GM23338 (cell line): ENCODE results near the gene DDX50. TPM values are rescaled to one million over a fixed set of nuclear protein-coding genes. Genes with fewer than 3 reads are reported as not detected.
A peak's percentile ranks its signal among the peaks of the same experiment; 100 is the strongest.

Source experiments
- ATAC-seq: fragments of 200-7000 bp; cut with Tn5 transposase; 3 replicates; pipeline ENCODE4 v1.9.1; 2020
- DNase-seq: peaks from one replicate; pipeline ENCODE4 v3.0.0-alpha.2; 2015; ENCODE audit warnings: low spot score
- H2AFZ ChIP-seq: fragments of 200-600 bp; sonication (generic); 2 replicates; pipeline ENCODE4 v1.8.0; 2016; ENCODE audit warnings: antibody characterized with exemption, mild to moderate bottlenecking, moderate library complexity
- H3F3A ChIP-seq: fragments of 200-600 bp; sonication (generic); replicated peaks from 2 replicates; pipeline ENCODE4 v1.8.0; 2017; ENCODE audit warnings: antibody characterized with exemption, mixed run types, low read depth
- H3K27ac ChIP-seq: fragments of 200-600 bp; sonication (generic); 2 replicates; pipeline ENCODE4 v1.6.1; 2016; ENCODE audit warnings: low read depth
- H3K27me3 ChIP-seq: fragments of 200-600 bp; sonication (generic); 2 replicates; pipeline ENCODE4 v1.8.0; 2016; ENCODE audit warnings: mild to moderate bottlenecking, mixed run types, moderate library complexity; ENCODE audit not compliant: insufficient read depth
- H3K36me3 ChIP-seq: fragments of 200-600 bp; sonication (generic); 2 replicates; pipeline ENCODE4 v1.8.0; 2016; ENCODE audit warnings: mild to moderate bottlenecking; ENCODE audit not compliant: insufficient read depth
- H3K4me1 ChIP-seq: fragments of 200-600 bp; sonication (generic); 2 replicates; pipeline ENCODE4 v1.8.0; 2016; ENCODE audit warnings: mild to moderate bottlenecking, moderate library complexity; ENCODE audit not compliant: insufficient read depth
- H3K4me2 ChIP-seq: fragments of 200-600 bp; sonication (generic); 2 replicates; pipeline ENCODE4 v1.7.1; 2017; ENCODE audit warnings: mixed run types
- H3K4me3 ChIP-seq: fragments of 200-600 bp; sonication (generic); 2 replicates; pipeline ENCODE4 v1.6.1; 2016; ENCODE audit warnings: mixed run types
- H3K79me2 ChIP-seq: fragments of 200-600 bp; sonication (generic); replicated peaks from 2 replicates; pipeline ENCODE4 v1.8.0; 2017; ENCODE audit warnings: mild to moderate bottlenecking; ENCODE audit not compliant: insufficient read depth
- H3K9me2 ChIP-seq: fragments of 200-600 bp; sonication (generic); 2 replicates; pipeline ENCODE4 v1.8.0; 2017; ENCODE audit not compliant: insufficient read depth
- H4K20me1 ChIP-seq: fragments of 200-600 bp; sonication (generic); replicated peaks from 2 replicates; pipeline ENCODE4 v1.8.0; 2017; ENCODE audit warnings: mild to moderate bottlenecking; ENCODE audit not compliant: insufficient read depth
- H3K27ac Mint-ChIP-seq: 2 replicates; pipeline ENCODE4 v1.8.0; 2020; ENCODE audit warnings: inconsistent platforms, mild to moderate bottlenecking, moderate library complexity, mixed read lengths
- H3K27me3 Mint-ChIP-seq: 3 replicates; pipeline ENCODE4 v1.8.0; 2022; ENCODE audit warnings: low read depth, mild to moderate bottlenecking, moderate library complexity, mixed read lengths, inconsistent platforms; ENCODE audit not compliant: insufficient read depth, poor library complexity
- H3K36me3 Mint-ChIP-seq: 3 replicates; pipeline ENCODE4 v1.8.0; 2021; ENCODE audit warnings: low read depth, mild to moderate bottlenecking, inconsistent platforms, moderate library complexity, mixed read lengths
- H3K4me1 Mint-ChIP-seq: 3 replicates; pipeline ENCODE4 v1.8.0; 2020; ENCODE audit warnings: mild to moderate bottlenecking, inconsistent platforms, mixed read lengths
- H3K4me3 Mint-ChIP-seq: 3 replicates; pipeline ENCODE4 v1.8.0; 2021; ENCODE audit warnings: moderate library complexity, mild to moderate bottlenecking, inconsistent platforms, mixed read lengths
- H3K9me3 Mint-ChIP-seq: 3 replicates; pipeline ENCODE4 v1.8.0; 2020; ENCODE audit warnings: moderate library complexity, mild to moderate bottlenecking, inconsistent platforms, mixed read lengths
- CREB1 ChIP-seq: fragments of 250-450 bp; sonication (Bioruptor Pico); IDR thresholded peaks from 2 replicates; pipeline ENCODE4 v1.5.0; 2020; ENCODE audit warnings: low read depth, mild to moderate bottlenecking, moderate library complexity
- CTCF ChIP-seq, 2 experiments: fragments of 200-600 bp in 1 of 2; sonication (generic) in 1 of 2; conservative IDR thresholded peaks; 2 replicates each; pipeline versions ENCODE4 v1.5.1 to v1.6.1; 2016 to 2017; ENCODE audit warnings: antibody characterized with exemption in 2 of 2, low read depth in 2 of 2, mild to moderate bottlenecking in 2 of 2, moderate library complexity in 1 of 2
- ETS1 ChIP-seq: IDR thresholded peaks from 2 replicates; pipeline ENCODE4 v1.6.1; 2016; ENCODE audit warnings: antibody characterized with exemption
- EZH2 ChIP-seq: fragments of 200-600 bp; sonication (generic); IDR thresholded peaks from one replicate; pipeline ENCODE4 v1.8.0; 2017; ENCODE audit warnings: antibody characterized with exemption, mild to moderate bottlenecking, low read depth; ENCODE audit not compliant: unreplicated experiment
- EZH2phosphoT487 ChIP-seq: fragments of 200-600 bp; sonication (generic); IDR thresholded peaks from one replicate; pipeline ENCODE4 v1.8.1; 2018; ENCODE audit warnings: antibody characterized with exemption; ENCODE audit not compliant: unreplicated experiment
- JUNB ChIP-seq: IDR thresholded peaks from one replicate; pipeline ENCODE4 v1.6.1; 2016; ENCODE audit warnings: antibody characterized with exemption; ENCODE audit not compliant: unreplicated experiment
- NANOG ChIP-seq: IDR thresholded peaks from 2 replicates; pipeline ENCODE4 v1.6.1; 2016; ENCODE audit warnings: antibody characterized with exemption, borderline replicate concordance
- POLR2AphosphoS5 ChIP-seq: IDR thresholded peaks from 2 replicates; pipeline ENCODE4 v1.6.1; 2016; ENCODE audit warnings: antibody characterized with exemption, low read depth
- STAT1 ChIP-seq: IDR thresholded peaks from one replicate; pipeline ENCODE4 v1.6.1; 2016; ENCODE audit warnings: antibody characterized with exemption; ENCODE audit not compliant: unreplicated experiment
- ZNF114 ChIP-seq: fragments of 250-450 bp; sonication (Bioruptor Pico); IDR thresholded peaks from 2 replicates; pipeline ENCODE4 v1.5.0; 2020; ENCODE audit warnings: mild to moderate bottlenecking, moderate library complexity
- ZNF331 ChIP-seq: fragments of 250-450 bp; sonication (Bioruptor Pico); IDR thresholded peaks from 2 replicates; pipeline ENCODE4 v1.5.0; 2020; ENCODE audit warnings: low read depth, mild to moderate bottlenecking, moderate library complexity
- polyA plus RNA-seq: library from polyadenylated mRNA; unstranded; fragments of >200 nt; fragmentation: Nextera tagmentation; extraction: Ambion mirVana; gene quantifications from 2 replicates; pipeline ENCODE4 v1.2.1, GENCODE V29; 2016
- total RNA-seq: library from RNA; depleted of rRNA; stranded (reverse); fragments of >200 nt; shearing (Covaris generic); gene quantifications from 2 replicates; pipeline ENCODE4 v1.2.3, GENCODE V29; 2014
- TF ChIP-seq, protein P1 (sequence below): IDR thresholded peaks from one replicate; pipeline ENCODE4 v1.6.1; 2018; ENCODE audit warnings: antibody characterized with exemption; ENCODE audit not compliant: unreplicated experiment
- TF ChIP-seq, protein P2 (sequence below): fragments of 250-450 bp; sonication (Bioruptor Pico); IDR thresholded peaks from 2 replicates; pipeline ENCODE4 v1.5.0; 2020; ENCODE audit warnings: mild to moderate bottlenecking, moderate library complexity

Gene DDX50
- total and polyA plus RNA-seq, 2 experiments from 2014 or later = 37.2 TPM

DNA sequence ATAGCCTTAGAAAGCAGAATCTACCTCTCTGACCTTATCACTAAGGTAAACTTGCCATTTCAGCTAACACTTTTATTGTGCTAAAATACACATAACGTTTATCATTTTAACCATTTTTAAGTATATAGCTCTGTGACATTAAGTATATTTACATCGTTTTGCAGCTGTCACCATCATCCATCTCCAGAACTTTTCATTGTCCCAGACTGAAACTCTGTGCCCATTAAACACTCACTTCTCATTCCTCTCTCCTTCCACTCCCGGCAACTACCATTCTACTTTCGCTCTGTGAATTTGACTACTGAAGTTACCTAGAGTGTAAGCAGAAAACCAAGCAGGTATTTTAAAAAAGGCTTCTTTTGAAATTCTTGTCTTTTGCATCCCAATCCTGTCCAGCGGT is 1.3 kb downstream of the DDX50 start:
- H3K36me3 ChIP-seq = peaks cover 1% of the 10 kb centered on the region; the same call in 1 of the 2 replicates
- no peak overlapping the region for H3K27ac ChIP-seq
- H3K27me3 ChIP-seq = no peaks in the 10 kb centered on the region
- peak overlapping the region; percentile 89 for H3K4me3 ChIP-seq
- H3K4me2 ChIP-seq = peak overlapping the region; percentile 92
- no peak overlapping the region for H3K27ac Mint-ChIP-seq
- peaks cover 11% of the 10 kb centered on the region; the same call in 1 of the 2 replicates for H3K4me1 ChIP-seq
- no peaks in the 10 kb centered on the region for H3K9me3 Mint-ChIP-seq
- peaks cover 54% of the 10 kb centered on the region for H3K79me2 ChIP-seq
- H4K20me1 ChIP-seq = peaks cover 9% of the 10 kb centered on the region
- no peak for DNase-seq
- H3K4me3 Mint-ChIP-seq = peak overlapping the region; percentile 61
- no peaks in the 10 kb centered on the region for H3K9me2 ChIP-seq
- 0 out of 2 replicates have a peak, but pooled peaks cover 8% of the 10 kb centered on the region for H3F3A ChIP-seq
- peaks cover 13% of the 10 kb centered on the region for H3K36me3 Mint-ChIP-seq
- no peak for TF ChIP-seq CTCF (conservative IDR thresholded peaks at IDR 0.05; ENCODE audit: low read depth in 2 of 2)
- no peak for TF ChIP-seq NANOG
- no peak for TF ChIP-seq STAT1
- no peak for TF ChIP-seq CREB1
- no peak for TF ChIP-seq EZH2
- TF ChIP-seq EZH2phosphoT487 = no peak
- TF ChIP-seq ETS1 = no peak
- TF ChIP-seq POLR2AphosphoS5 = no peak
- TF ChIP-seq, protein P1, sequence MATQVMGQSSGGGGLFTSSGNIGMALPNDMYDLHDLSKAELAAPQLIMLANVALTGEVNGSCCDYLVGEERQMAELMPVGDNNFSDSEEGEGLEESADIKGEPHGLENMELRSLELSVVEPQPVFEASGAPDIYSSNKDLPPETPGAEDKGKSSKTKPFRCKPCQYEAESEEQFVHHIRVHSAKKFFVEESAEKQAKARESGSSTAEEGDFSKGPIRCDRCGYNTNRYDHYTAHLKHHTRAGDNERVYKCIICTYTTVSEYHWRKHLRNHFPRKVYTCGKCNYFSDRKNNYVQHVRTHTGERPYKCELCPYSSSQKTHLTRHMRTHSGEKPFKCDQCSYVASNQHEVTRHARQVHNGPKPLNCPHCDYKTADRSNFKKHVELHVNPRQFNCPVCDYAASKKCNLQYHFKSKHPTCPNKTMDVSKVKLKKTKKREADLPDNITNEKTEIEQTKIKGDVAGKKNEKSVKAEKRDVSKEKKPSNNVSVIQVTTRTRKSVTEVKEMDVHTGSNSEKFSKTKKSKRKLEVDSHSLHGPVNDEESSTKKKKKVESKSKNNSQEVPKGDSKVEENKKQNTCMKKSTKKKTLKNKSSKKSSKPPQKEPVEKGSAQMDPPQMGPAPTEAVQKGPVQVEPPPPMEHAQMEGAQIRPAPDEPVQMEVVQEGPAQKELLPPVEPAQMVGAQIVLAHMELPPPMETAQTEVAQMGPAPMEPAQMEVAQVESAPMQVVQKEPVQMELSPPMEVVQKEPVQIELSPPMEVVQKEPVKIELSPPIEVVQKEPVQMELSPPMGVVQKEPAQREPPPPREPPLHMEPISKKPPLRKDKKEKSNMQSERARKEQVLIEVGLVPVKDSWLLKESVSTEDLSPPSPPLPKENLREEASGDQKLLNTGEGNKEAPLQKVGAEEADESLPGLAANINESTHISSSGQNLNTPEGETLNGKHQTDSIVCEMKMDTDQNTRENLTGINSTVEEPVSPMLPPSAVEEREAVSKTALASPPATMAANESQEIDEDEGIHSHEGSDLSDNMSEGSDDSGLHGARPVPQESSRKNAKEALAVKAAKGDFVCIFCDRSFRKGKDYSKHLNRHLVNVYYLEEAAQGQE = no peak
- TF ChIP-seq, protein P2, sequence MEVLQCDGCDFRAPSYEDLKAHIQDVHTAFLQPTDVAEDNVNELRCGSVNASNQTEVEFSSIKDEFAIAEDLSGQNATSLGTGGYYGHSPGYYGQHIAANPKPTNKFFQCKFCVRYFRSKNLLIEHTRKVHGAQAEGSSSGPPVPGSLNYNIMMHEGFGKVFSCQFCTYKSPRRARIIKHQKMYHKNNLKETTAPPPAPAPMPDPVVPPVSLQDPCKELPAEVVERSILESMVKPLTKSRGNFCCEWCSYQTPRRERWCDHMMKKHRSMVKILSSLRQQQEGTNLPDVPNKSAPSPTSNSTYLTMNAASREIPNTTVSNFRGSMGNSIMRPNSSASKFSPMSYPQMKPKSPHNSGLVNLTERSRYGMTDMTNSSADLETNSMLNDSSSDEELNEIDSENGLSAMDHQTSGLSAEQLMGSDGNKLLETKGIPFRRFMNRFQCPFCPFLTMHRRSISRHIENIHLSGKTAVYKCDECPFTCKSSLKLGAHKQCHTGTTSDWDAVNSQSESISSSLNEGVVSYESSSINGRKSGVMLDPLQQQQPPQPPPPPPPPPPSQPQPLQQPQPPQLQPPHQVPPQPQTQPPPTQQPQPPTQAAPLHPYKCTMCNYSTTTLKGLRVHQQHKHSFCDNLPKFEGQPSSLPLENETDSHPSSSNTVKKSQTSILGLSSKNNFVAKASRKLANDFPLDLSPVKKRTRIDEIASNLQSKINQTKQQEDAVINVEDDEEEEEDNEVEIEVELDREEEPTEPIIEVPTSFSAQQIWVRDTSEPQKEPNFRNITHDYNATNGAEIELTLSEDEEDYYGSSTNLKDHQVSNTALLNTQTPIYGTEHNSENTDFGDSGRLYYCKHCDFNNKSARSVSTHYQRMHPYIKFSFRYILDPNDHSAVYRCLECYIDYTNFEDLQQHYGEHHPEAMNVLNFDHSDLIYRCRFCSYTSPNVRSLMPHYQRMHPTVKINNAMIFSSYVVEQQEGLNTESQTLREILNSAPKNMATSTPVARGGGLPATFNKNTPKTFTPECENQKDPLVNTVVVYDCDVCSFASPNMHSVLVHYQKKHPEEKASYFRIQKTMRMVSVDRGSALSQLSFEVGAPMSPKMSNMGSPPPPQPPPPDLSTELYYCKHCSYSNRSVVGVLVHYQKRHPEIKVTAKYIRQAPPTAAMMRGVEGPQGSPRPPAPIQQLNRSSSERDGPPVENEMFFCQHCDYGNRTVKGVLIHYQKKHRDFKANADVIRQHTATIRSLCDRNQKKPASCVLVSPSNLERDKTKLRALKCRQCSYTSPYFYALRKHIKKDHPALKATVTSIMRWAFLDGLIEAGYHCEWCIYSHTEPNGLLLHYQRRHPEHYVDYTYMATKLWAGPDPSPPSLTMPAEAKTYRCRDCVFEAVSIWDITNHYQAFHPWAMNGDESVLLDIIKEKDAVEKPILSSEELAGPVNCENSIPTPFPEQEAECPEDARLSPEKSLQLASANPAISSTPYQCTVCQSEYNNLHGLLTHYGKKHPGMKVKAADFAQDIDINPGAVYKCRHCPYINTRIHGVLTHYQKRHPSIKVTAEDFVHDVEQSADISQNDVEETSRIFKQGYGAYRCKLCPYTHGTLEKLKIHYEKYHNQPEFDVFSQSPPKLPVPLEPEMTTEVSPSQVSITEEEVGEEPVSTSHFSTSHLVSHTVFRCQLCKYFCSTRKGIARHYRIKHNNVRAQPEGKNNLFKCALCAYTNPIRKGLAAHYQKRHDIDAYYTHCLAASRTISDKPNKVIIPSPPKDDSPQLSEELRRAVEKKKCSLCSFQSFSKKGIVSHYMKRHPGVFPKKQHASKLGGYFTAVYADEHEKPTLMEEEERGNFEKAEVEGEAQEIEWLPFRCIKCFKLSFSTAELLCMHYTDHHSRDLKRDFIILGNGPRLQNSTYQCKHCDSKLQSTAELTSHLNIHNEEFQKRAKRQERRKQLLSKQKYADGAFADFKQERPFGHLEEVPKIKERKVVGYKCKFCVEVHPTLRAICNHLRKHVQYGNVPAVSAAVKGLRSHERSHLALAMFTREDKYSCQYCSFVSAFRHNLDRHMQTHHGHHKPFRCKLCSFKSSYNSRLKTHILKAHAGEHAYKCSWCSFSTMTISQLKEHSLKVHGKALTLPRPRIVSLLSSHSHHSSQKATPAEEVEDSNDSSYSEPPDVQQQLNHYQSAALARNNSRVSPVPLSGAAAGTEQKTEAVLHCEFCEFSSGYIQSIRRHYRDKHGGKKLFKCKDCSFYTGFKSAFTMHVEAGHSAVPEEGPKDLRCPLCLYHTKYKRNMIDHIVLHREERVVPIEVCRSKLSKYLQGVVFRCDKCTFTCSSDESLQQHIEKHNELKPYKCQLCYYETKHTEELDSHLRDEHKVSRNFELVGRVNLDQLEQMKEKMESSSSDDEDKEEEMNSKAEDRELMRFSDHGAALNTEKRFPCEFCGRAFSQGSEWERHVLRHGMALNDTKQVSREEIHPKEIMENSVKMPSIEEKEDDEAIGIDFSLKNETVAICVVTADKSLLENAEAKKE (CRISPR knock-in tag) = no peak
- no peak for TF ChIP-seq ZNF331 (CRISPR knock-in tag)
- TF ChIP-seq ZNF114 (CRISPR knock-in tag) = no peak
- no peak for TF ChIP-seq JUNB
- peaks cover 10% of the 10 kb centered on the region for H3K27me3 Mint-ChIP-seq
- no peak overlapping the region for H2AFZ ChIP-seq
- H3K4me1 Mint-ChIP-seq = peaks cover 16% of the 10 kb centered on the region
- ATAC-seq = no peak
